ENCODE measurements around the gene KIRREL3.

Gene KIRREL3

DNA sequence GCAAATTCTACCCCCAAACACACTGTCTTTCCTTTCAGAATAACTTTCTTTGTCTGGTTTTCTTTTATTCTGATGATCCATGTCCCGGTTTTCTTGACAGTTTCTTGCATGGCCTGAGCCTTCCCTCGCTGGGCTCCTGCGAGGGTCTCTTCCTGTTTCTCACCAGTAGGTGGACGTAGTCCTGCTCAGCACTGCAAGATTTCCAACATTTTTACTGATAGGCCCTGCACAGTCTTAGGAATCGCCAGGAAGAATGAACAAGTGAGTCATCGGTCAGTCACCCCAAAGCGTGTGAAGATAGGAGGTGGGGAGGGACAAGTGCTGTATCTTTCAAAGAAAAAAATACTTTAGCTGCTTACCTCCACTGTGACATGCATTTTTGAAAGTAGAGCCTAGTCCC lies 16.9 kb upstream of the KIRREL3 start:
- no peaks in the 10 kb centered on the region for H3K36me3 ChIP-seq (ENCODE audit: insufficient read depth, low read length)
- H3K9ac ChIP-seq (ENCODE audit: low read depth, low read length) = no peak overlapping the region
- H3K4me1 ChIP-seq (ENCODE audit: insufficient read depth, low read length) = peaks cover 13% of the 10 kb centered on the region
- H3K9me3 ChIP-seq (ENCODE audit: control insufficient read depth, insufficient read depth, low read length) = no peaks in the 10 kb centered on the region

DNA sequence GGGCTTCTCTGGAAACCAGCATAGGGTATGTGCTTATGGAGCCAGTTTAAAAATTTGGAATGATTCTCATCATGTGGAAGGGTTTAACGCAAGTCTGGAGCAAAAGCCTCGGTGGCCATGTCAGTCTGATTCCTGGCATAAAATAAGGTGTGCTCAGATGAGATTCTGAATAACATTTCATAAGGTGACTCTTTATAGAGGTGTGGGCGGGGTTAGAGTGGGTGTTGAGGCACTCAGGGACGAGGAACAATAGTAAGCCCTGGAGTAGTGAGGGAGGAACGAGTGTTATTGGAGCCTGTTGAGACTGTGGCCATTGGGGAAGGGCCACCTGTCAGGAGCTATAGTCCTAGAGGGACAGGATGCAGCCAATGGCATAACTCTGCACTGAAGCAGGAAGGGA lies 13.0 kb upstream of the KIRREL3 start:
- Histone ChIP-seq H3K9ac (ENCODE audit: low read depth, low read length) (no peak overlapping the region), H3K4me1 (ENCODE audit: insufficient read depth, low read length) (peaks cover 13% of the 10 kb centered on the region), H3K36me3 (ENCODE audit: insufficient read depth, low read length) (no peaks in the 10 kb centered on the region), H3K9me3 (ENCODE audit: control insufficient read depth, insufficient read depth, low read length) (no peaks in the 10 kb centered on the region)

DNA sequence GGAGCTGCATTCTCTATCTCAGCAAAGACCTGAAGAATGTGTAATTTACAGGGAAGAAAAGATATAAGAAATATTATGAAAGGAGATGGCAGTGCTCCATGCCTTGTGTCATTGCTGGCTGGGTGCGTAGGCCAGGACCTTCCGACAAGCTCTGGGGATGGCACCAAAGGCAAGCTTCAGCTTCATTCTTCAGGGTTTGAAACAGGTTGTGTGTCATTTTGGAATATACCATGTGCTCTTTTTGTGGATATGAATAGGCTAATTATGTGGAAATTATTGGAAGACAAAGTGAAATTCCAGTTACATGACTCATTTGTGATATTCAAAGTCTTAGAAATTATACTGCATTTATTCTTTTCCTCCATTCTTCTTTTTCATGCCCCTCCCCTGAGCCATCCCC lies 5.7 kb upstream of the KIRREL3 start:
- Histone ChIP-seq H3K36me3 (ENCODE audit: insufficient read depth, low read length) (no peaks in the 10 kb centered on the region), H3K4me1 (ENCODE audit: insufficient read depth, low read length) (peaks cover 14% of the 10 kb centered on the region), H3K9me3 (ENCODE audit: control insufficient read depth, insufficient read depth, low read length) (no peaks in the 10 kb centered on the region), H3K9ac (ENCODE audit: low read depth, low read length) (no peak overlapping the region)

DNA sequence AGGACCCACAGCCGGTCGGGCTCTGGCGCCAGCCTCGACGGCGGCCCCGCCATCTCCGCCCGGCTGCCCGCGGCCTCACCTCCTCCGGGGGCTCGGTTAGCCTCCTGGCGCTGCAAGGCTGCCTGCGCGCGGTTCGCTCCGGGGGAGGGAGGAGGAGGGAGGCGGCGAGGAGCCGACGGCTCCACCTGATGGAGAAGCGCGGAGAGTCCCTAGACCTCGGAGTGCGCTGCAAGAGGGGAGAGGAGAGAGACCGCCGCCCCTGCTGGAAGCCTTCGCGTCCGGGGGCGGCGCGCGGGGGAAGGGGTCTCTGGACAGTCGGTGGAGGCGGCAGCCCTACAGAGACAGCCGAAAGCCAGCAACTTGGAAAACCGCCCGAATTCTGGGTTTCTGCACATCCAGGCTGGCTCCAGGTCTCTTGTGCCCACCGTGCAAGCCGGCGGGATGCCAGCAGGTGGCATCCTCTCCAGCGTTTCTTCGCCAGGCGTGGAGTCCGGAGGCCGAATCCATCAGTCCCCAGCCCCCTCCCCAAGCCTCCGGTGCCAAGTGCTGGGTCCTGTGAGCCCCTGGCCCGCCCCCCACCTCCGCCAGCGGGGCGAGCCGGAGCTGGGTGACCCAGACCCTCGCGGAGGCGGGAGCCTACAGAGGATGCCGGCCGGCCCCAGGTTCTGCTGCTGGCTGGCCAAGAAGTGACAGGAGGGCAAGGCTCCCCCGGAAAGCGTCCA lies 2.9 kb upstream of the KIRREL3 start:
- no peaks in the 10 kb centered on the region for H3K9me3 ChIP-seq (ENCODE audit: control insufficient read depth, insufficient read depth, low read length)
- H3K4me1 ChIP-seq (ENCODE audit: insufficient read depth, low read length) = peaks cover 15% of the 10 kb centered on the region
- H3K9ac ChIP-seq (ENCODE audit: low read depth, low read length) = peak overlapping the region; percentile 64

DNA sequence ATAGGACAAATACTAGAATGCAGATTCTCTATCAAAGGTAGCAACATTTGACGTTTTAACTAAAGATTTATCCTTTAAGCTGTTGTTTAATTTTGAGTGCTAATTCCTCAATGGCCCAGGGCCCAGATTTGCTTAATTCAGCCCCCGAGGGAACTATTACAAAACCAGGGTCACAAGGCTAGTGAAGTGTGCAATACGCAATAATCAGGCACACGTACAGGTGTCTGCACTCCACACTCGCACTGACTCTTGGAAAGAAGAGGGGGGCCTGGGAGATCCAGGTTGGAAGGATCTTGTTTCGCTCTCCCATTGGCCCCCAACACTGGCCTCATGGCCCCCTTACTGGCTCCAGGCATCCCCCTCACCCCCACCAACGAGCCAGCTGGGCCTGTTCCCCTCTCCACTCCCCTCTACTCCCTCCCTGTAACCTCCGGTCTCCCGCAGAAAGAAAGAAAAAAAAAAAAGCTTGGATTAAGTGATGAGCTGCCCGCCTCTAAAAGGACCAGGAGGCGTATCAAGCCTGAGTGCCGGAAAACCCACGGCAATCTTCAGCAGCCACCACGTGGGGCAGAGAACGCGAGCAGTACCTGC lies 2.2 kb upstream of the KIRREL3 start:
- H3K36me3 ChIP-seq (ENCODE audit: insufficient read depth, low read length) = no peaks in the 10 kb centered on the region

More for the DNA sequence above, 2.9 kb upstream of the KIRREL3 start:
- H3K36me3 ChIP-seq (ENCODE audit: insufficient read depth, low read length) = no peaks in the 10 kb centered on the region

DNA sequence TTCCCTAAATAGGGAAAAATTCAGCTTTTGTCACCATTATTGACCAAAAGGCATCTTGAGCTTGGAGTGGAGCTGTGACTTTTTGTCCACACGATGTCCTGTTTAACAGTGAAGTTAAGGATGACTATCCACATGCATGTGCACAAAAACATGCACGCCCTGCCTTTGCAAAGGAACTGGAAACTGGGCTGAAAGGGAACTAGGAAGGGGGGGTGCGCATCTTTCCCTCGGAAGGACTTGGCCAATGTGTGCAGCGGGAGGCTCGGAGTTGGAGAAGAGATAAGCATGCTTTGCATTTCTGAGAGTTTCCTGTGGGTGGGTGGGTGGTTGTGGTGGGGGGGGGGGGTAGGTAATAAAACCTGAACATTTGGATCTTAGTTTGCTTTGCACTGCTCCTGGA lies 411 bp upstream of the KIRREL3 start:
- no peaks in the 10 kb centered on the region for H3K36me3 ChIP-seq (ENCODE audit: insufficient read depth, low read length)
- peaks cover 15% of the 10 kb centered on the region for H3K4me1 ChIP-seq (ENCODE audit: insufficient read depth, low read length)
- H3K9me3 ChIP-seq (ENCODE audit: control insufficient read depth, insufficient read depth, low read length) = no peaks in the 10 kb centered on the region
- peak overlapping the region; percentile 33; the same call in 1 of the 2 replicates for H3K9ac ChIP-seq (ENCODE audit: low read depth, low read length)

More for the DNA sequence above, 2.2 kb upstream of the KIRREL3 start:
- no peaks in the 10 kb centered on the region for H3K9me3 ChIP-seq (ENCODE audit: control insufficient read depth, insufficient read depth, low read length)
- H3K4me1 ChIP-seq (ENCODE audit: insufficient read depth, low read length) = peaks cover 15% of the 10 kb centered on the region
- peak overlapping the region; percentile 64 for H3K9ac ChIP-seq (ENCODE audit: low read depth, low read length)

DNA sequence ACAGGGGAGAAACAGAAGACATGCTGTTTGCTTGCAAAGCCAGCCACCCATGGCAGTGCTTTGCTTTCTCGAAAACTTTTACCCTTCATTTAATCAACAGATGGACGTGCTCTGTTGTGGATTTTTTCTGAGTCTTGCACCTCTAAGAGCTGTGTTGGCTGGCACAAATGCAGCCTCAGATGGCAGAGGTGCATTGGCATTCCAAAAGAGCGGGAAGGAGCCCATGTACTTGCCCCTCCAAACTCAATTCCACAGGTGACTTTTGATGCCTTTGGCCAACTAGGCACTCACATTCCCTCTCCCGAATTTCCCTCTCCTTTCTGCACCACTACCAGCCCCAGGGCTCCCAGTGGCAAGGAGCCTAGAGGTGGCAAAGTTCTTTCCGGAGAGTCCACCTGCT lies 1.2 kb downstream of the KIRREL3 start:
- Histone ChIP-seq H3K36me3 (ENCODE audit: insufficient read depth, low read length) (no peaks in the 10 kb centered on the region), H3K9ac (ENCODE audit: low read depth, low read length) (no peak overlapping the region), H3K4me1 (ENCODE audit: insufficient read depth, low read length) (peaks cover 15% of the 10 kb centered on the region), H3K9me3 (ENCODE audit: control insufficient read depth, insufficient read depth, low read length) (no peaks in the 10 kb centered on the region)

DNA sequence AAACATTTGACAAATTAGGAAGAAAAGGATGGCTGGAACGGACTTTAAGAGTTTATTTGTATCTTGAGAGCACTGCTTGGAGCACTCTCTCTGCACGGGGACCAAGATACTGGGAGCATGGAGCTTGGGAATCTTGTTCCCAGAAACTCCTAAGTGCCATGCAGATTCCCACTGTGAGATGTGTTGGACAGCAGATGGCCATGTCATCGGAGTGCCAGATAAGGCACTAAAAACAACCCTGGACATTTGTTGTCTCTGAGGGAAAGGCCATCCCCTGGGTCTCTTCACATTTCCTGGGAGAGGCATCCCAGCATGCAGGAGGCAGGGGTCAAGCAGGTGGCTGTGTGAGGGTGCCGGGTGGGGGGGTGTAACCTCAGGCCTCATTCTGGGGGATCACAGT lies 2.9 kb downstream of the KIRREL3 start:
- Histone ChIP-seq H3K36me3 (ENCODE audit: insufficient read depth, low read length) (no peaks in the 10 kb centered on the region), H3K9me3 (ENCODE audit: control insufficient read depth, insufficient read depth, low read length) (no peaks in the 10 kb centered on the region), H3K4me1 (ENCODE audit: insufficient read depth, low read length) (peaks cover 13% of the 10 kb centered on the region), H3K9ac (ENCODE audit: low read depth, low read length) (no peak overlapping the region)

DNA sequence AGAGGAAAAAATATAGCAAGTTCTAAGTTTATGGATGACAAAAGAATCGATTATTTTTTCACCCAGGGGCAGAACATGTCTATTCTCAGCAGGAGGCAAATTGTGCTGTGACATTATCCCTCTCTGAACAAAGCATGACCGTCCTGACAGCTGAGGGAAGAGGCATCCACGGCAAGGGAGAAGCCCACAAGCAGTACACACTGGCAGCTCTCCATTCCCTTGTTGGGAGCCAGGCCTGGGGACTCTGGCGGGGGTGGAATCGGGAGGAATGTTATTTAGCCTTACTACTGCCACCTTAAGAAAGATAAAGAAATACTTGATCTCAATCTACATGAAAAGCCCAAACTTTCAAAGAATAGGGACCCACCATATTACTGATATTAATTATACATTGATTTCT lies 3.4 kb downstream of the KIRREL3 start:
- Histone ChIP-seq H3K9ac (ENCODE audit: low read depth, low read length) (no peak overlapping the region), H3K36me3 (ENCODE audit: insufficient read depth, low read length) (no peaks in the 10 kb centered on the region), H3K9me3 (ENCODE audit: control insufficient read depth, insufficient read depth, low read length) (no peaks in the 10 kb centered on the region), H3K4me1 (ENCODE audit: insufficient read depth, low read length) (peaks cover 9% of the 10 kb centered on the region; the same call in 1 of the 2 replicates)

DNA sequence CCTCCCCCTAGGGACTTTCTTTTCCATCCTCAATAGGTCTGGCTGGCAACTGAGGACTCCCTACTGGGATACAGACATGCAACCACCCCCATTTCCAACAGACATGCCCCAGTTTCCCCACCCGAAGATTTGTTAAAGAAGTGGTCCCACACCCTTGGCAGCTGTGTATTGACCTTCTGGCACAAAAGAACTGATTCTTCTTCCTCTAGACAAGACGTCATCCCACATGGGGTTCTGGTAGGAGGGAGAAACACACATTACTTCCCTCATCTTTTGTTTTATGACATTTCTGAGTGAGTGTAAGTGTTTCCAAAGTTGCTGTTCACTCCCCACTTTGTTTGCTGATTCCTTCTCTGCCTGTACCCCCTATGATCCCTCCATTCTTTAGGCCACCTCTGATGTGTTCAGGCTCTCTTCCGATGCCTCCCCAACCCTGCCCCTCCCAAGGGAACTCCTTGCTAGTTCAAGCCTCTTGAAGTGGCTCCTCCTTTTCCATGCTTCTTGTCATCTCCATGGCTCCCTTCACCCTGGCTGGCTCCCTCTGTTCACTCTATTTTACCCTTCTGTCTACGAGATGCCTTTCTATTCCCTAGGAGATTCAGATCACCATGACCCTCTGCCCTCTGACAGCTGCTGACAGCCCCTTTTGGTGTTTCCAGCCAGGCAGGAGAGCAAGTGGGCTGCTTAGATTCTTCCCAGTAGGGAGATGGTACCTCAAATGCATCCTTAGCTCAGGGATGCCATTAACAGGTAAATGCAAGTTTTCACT lies 4.3 kb downstream of the KIRREL3 start:
- no peaks in the 10 kb centered on the region for H3K4me1 ChIP-seq (ENCODE audit: insufficient read depth, low read length)

DNA sequence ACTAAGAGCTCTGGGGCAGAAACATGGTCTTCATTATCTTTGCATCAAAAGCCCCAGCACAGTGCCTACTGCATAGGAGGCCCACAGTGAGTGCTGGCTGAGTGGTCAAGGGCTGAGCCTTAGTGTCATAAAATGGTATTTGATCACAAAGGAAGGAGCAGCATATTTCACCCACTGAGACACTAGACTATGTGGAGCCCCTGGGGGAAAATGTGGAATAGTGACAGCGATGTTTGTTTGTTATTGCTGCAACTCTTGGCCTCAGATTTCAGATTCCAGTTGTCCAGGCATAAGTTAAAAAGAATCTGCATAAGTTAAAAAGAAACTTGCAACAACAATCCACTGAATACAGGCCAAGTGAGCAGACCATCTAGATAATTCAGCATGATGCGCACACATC lies 7.0 kb downstream of the KIRREL3 start:
- Histone ChIP-seq H3K9me3 (ENCODE audit: control insufficient read depth, insufficient read depth, low read length) (no peaks in the 10 kb centered on the region), H3K9ac (ENCODE audit: low read depth, low read length) (no peak overlapping the region), H3K36me3 (ENCODE audit: insufficient read depth, low read length) (no peaks in the 10 kb centered on the region), H3K4me1 (ENCODE audit: insufficient read depth, low read length) (no peaks in the 10 kb centered on the region)

More for the DNA sequence above, 4.3 kb downstream of the KIRREL3 start:
- H3K9me3 ChIP-seq (ENCODE audit: control insufficient read depth, insufficient read depth, low read length) = no peaks in the 10 kb centered on the region
- no peak overlapping the region for H3K9ac ChIP-seq (ENCODE audit: low read depth, low read length)
- no peaks in the 10 kb centered on the region for H3K36me3 ChIP-seq (ENCODE audit: insufficient read depth, low read length)

DNA sequence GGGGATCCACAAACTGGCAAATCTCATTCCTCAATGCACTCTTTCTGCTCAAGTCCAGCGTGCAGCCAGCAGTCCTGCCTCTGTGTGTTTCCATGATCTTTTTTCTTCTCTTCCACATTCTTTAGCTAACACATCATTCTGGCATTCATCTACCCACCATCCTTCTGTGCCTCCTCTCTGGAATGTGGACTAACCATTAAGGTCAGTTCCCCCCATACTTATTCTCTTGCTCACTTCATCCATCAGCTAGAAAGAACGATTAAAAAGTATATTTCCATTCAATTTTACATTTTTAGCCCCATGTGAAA lies 7.8 kb downstream of the KIRREL3 start:
- Histone ChIP-seq H3K4me1 (ENCODE audit: insufficient read depth, low read length) (no peaks in the 10 kb centered on the region), H3K9me3 (ENCODE audit: control insufficient read depth, insufficient read depth, low read length) (no peaks in the 10 kb centered on the region), H3K9ac (ENCODE audit: low read depth, low read length) (no peak overlapping the region), H3K36me3 (ENCODE audit: insufficient read depth, low read length) (no peaks in the 10 kb centered on the region)

DNA sequence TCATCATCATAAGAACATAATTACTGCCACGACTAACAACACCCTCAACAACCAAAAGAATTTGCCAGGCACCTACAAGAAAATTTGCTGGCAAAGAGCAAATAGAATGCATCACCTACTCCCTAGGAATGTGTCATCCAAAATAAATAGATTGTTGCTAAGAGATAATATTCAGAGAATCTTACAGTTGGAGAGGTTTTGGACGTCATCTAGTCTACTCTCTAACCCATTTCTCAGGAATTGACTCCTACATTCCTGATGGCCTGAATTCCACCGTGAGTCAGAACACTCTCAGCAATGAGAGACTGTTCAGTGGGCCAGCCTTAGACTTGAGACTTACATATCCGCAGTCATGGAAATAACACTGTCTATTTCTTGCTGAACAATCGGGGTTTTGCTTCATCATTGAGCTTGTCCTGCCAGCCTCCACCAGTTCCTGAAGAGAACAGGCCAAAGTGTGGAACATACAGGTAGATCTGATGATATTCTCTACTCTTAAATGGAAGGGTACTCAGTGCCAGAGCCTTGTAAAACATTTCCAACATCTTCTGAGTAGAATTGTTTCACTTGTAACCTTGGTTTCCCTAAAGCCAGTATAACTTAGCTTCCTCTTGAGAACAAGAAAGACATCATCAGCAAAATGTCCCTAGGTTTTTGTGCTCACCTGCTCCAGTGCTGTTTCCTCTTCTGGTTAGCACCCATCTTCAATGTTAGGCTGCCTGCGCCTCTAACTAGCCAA lies 8.3 kb downstream of the KIRREL3 start:
- H3K9ac ChIP-seq (ENCODE audit: low read depth, low read length) = no peak overlapping the region
- H3K9me3 ChIP-seq (ENCODE audit: control insufficient read depth, insufficient read depth, low read length) = no peaks in the 10 kb centered on the region
- no peaks in the 10 kb centered on the region for H3K36me3 ChIP-seq (ENCODE audit: insufficient read depth, low read length)
- H3K4me1 ChIP-seq (ENCODE audit: insufficient read depth, low read length) = no peaks in the 10 kb centered on the region

DNA sequence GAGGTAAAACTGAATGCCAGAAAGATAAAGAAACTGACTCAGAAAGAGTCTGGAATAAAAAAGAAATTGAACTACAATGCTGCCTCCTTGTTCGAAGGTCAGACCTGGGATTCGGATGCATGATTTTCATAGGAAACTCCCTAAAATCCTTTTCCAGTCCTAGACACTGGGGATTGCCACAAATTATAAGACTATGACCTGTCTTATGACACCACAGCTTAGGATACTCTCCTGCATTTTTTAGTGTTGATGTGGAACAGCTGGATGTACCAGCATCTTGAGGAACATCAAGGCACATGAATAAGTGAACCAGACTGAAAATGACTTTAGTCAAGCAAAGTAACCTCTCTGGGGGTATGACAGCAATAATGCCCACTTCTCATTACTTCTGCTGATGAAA lies 9.0 kb downstream of the KIRREL3 start:
- no peak overlapping the region for H3K9ac ChIP-seq (ENCODE audit: low read depth, low read length)
- H3K4me1 ChIP-seq (ENCODE audit: insufficient read depth, low read length) = no peaks in the 10 kb centered on the region
- H3K36me3 ChIP-seq (ENCODE audit: insufficient read depth, low read length) = no peaks in the 10 kb centered on the region
- no peaks in the 10 kb centered on the region for H3K9me3 ChIP-seq (ENCODE audit: control insufficient read depth, insufficient read depth, low read length)
